ENCODE measurements around the gene POU4F1. TPM values are rescaled to one million over a fixed set of nuclear protein-coding genes. Genes with fewer than 3 reads are reported as not detected.

Gene POU4F1
- total and polyA plus RNA-seq, 12 donors: 0.03 TPM; not detected in 11

GRCh38 chr13:78630511-78630910 lies 27.2 kb upstream of the POU4F1 start:
- 89 to 100% (median 95%) methylated on average over 1 of the region's 1 CpG for WGBS, 4 donors
- no peak for TF ChIP-seq POLR2A (IDR thresholded peaks at IDR 0.05)
- no peak for TF ChIP-seq CTCF (IDR thresholded peaks at IDR 0.05)
- no peak overlapping the region for H3K4me3 ChIP-seq

GRCh38 chr13:78625384-78625783 lies 22.0 kb upstream of the POU4F1 start:
- TF ChIP-seq CTCF (IDR thresholded peaks at IDR 0.05) (no peak), POLR2A (IDR thresholded peaks at IDR 0.05) (no peak)
- Histone ChIP-seq H3K27ac (no peak overlapping the region), H3K27me3 (no peaks in the 10 kb centered on the region), H3K36me3 (replicated peaks in 1 of 2) (no peaks in the 10 kb centered on the region), H3K9me3 (replicated peaks in 1 of 3) (no peaks in the 10 kb centered on the region), H3K4me3 (no peak overlapping the region), H3K4me1 (replicated peaks in 1 of 2) (no peaks in the 10 kb centered on the region)
- DNase-seq: no peak
- intact Hi-C loops (cut with DNase I): no loop called here
- WGBS, 4 donors: 95 to 98% (median 96%) methylated on average over 2 of the region's 2 CpGs

More at GRCh38 chr13:78630511-78630910, 27.2 kb upstream of the POU4F1 start:
- Histone ChIP-seq H3K36me3 (replicated peaks in 1 of 2) (peaks cover 0 to 4% of the 10 kb centered on the region in 2 donors), H3K27me3 (no peaks in the 10 kb centered on the region), H3K4me1 (replicated peaks in 1 of 2) (no peaks in the 10 kb centered on the region), H3K27ac (no peak overlapping the region), H3K9me3 (replicated peaks in 1 of 3) (no peaks in the 10 kb centered on the region)
- no peak for DNase-seq
- intact Hi-C loops (cut with DNase I): no loop called here

GRCh38 chr13:78623132-78623531 lies 19.8 kb upstream of the POU4F1 start:
- intact Hi-C loops (cut with DNase I): no loop called here
- no peaks in the 10 kb centered on the region for H3K4me1 ChIP-seq (replicated peaks in 1 of 2)
- 96 to 99% (median 99%) methylated on average over 3 of the region's 3 CpGs for WGBS, 4 donors
- no peak overlapping the region for H3K27ac ChIP-seq
- no peaks in the 10 kb centered on the region for H3K27me3 ChIP-seq
- H3K4me3 ChIP-seq: no peak overlapping the region
- H3K36me3 ChIP-seq (replicated peaks in 1 of 2): no peaks in the 10 kb centered on the region
- DNase-seq: no peak
- no peaks in the 10 kb centered on the region for H3K9me3 ChIP-seq (replicated peaks in 1 of 3)
- TF ChIP-seq CTCF (IDR thresholded peaks at IDR 0.05) (no peak), POLR2A (IDR thresholded peaks at IDR 0.05) (no peak)

GRCh38 chr13:78620936-78621470 lies 17.7 kb upstream of the POU4F1 start:
- no peaks in the 10 kb centered on the region for H3K4me1 ChIP-seq (replicated peaks in 1 of 2)
- no peak overlapping the region for H3K4me3 ChIP-seq
- TF ChIP-seq CTCF (IDR thresholded peaks at IDR 0.05) (no peak), POLR2A (IDR thresholded peaks at IDR 0.05) (no peak)
- 76 to 81% (median 79%) methylated on average over 2 of the region's 2 CpGs for WGBS, 4 donors
- no peaks in the 10 kb centered on the region for H3K27me3 ChIP-seq
- no peak for DNase-seq
- peaks cover 0 to 8% of the 10 kb centered on the region in 2 donors for H3K36me3 ChIP-seq (replicated peaks in 1 of 2)
- intact Hi-C loops (cut with DNase I): no loop called here
- H3K27ac ChIP-seq: no peak overlapping the region
- no peaks in the 10 kb centered on the region for H3K9me3 ChIP-seq (replicated peaks in 1 of 3)

Measured in adrenal gland (tissue), 12 donors.